Islet precursor cell (in vitro differentiated cells): ENCODE measurements around the gene CCDC146.

ENCODE experiments used
- DNase-seq: peaks from one replicate; pipeline ENCODE4 v3.0.0-alpha.2; 2018

Gene CCDC146

DNA sequence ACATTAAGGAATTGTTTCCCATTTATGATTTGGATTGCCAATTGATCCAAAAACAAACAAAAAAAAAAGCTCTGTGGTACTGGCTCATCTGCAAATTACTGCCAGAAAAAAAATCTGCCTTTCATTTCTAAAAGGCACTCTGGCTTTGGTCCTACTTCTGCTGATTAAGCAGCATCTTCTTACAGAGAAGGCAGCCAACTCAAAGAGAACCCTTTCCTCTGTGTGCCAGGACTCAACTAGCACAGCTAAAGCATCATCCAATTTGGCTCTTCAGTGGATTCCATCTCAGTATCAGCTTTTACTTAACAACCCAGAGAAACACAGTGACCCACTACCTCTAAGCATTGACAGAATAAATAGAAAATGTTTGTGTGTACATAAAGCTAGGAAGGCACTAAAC lies 213.2 kb downstream of the CCDC146 start:
- no peak for DNase-seq

- no peak for DNase-seq
These were observed 215.1 kb downstream of the CCDC146 start for GRCh38 chr7:77337456-77337990.

GRCh38 chr7:77338260-77338659 lies 215.8 kb downstream of the CCDC146 start:
- no peak for DNase-seq

DNA sequence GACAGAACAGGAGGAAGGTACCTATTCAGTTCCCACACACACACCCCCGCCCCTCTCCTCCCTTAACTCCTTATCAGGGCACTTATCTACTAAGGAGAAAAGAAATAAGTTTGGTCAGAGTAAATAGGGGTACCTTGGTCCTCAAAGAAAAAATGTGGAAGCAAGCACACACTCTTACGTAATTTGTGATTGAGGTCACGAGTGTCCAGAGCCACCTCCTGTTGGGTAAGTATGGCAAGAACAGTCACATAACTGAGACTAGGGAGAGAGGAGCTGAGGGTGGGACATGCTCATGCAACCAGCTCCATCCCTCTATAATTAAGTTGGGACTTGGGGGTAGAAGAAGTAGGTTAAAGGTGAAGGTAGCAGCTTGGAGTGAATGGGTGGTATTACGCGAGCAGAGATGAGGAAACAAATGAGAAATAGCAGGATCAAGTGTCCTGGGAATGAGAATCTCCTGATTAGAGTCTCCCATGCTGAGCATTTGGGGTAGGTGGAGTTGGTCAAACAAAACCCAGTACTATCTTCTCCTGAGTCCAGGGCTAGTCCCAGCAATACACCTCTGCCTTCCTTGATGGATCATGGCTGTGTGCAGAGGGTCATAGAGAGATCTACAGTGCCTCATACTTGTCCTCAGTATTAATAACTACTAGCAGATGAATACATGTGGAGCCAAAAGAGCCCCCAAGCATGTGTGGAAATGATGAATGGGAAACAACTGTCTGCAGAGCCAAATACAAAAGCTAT lies 216.6 kb downstream of the CCDC146 start:
- no peak for DNase-seq

DNA sequence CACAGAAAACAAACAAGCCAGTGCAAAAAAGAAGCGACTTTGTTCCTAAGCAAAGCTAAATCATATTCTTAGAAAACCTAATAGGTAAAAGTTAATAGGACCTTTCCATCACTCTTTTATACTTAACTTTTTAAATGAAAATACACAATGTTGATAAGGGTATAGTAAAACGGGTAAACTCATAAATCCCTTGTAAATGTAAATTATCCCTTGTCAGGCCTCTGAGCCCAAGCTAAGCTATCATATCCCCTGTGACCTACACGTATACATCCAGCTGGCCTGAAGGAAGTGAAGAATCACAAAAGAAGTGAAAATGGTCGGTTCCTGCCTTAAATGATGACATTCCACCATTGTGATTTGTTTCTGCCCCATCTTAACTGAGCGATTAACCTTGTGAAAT lies 217.3 kb downstream of the CCDC146 start:
- DNase-seq = no peak
